Astrocyte of the spinal cord (primary cell): ENCODE measurements around the gene CD109.
"Not testable (repeated sequence)": the region's sequence is repeated elsewhere in the genome, so short reads cannot be mapped to it uniquely, and the experiment has no call there.

ENCODE experiments used
- DNase-seq: peaks from one replicate; pipeline ENCODE4 v3.0.0; 2011; ENCODE audit warnings: low read depth, low spot score
- H3K4me3 ChIP-seq: 2 replicates; pipeline ENCODE4 v1.5.1; 2011; ENCODE audit warnings: low read depth, mild to moderate bottlenecking, low read length, moderate library complexity
- CTCF ChIP-seq: IDR thresholded peaks from 2 replicates; pipeline ENCODE4 v1.5.1; 2012; ENCODE audit warnings: low read depth, mild to moderate bottlenecking, low read length, inconsistent platforms
- in situ Hi-C: cut with HindIII; loops from 2 replicates; pipeline ENCODE4 v1.10.0; 2017; ENCODE audit warnings: low sequenced_read_pairs

The CD109 gene

DNA sequence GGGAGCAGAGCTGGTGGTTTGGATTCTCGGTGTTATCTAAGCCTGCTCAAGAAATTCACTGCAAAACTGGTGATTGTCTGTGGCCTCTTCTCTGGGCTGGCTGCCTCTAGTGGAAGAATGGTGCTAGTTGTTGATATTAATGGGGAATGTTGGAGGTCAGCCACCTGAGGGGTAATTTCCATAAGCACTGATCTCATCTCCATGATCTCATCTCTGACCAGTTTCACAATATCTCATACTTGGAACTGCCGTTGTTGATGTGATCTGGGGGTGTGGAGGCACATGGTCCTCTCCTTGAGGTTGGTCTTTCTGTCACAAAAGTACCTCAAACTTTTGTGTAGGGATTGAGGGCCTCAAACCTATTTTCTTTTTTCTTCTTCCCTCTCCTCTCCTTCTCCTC, 102.6 kb downstream of the CD109 start:
- peak; percentile 92 for DNase-seq
- in situ Hi-C loops = no loop called here
- peak; percentile 51 for TF ChIP-seq CTCF
- no peak overlapping the region for H3K4me3 ChIP-seq

GRCh38 chr6:73800997-73801396, 105.0 kb downstream of the CD109 start:
- no peak for DNase-seq
- in situ Hi-C loops = no loop called here
- TF ChIP-seq CTCF = no peak
- H3K4me3 ChIP-seq = no peak overlapping the region

DNA sequence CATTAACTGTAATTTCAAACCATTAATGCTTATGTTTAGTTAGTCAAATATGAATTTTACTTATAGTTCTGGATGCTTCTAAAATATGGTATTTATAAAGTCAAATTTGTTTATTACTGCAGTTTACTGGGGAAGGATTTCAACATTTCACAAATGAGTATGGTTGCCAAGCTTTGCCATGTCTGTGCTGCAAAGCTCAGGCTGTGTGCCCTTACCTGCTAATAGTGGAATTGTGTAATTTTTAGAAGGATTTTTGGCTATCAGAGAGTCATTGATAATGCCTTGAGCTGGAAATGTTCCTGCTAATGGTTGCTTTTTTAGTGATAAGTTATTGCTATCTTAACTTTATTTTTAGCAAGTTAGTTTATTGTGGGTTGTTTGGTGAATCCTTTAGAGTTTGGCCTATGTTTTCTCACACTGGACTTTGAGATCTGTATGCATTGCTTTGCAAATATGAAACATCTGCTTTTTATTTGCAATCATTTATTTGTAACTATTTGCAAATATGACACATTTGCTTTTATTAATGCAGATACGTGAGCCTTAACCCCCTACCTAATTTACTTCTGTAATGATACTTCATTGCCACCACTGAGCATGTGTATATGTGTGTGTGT, 105.8 kb downstream of the CD109 start:
- no peak for TF ChIP-seq CTCF
- no peak overlapping the region for H3K4me3 ChIP-seq
- in situ Hi-C loops = no loop called here
- DNase-seq = no peak

GRCh38 chr6:73802366-73802765, 106.4 kb downstream of the CD109 start:
- no peak for DNase-seq
- TF ChIP-seq CTCF = no peak
- H3K4me3 ChIP-seq = no peak overlapping the region
- in situ Hi-C loops = no loop called here

- H3K4me3 ChIP-seq = no peak overlapping the region
- DNase-seq = peak; percentile 85
- TF ChIP-seq CTCF = peak; percentile 62
- in situ Hi-C loops = no loop called here
Measured at GRCh38 chr6:73803562-73804241, 107.7 kb downstream of the CD109 start.

DNA sequence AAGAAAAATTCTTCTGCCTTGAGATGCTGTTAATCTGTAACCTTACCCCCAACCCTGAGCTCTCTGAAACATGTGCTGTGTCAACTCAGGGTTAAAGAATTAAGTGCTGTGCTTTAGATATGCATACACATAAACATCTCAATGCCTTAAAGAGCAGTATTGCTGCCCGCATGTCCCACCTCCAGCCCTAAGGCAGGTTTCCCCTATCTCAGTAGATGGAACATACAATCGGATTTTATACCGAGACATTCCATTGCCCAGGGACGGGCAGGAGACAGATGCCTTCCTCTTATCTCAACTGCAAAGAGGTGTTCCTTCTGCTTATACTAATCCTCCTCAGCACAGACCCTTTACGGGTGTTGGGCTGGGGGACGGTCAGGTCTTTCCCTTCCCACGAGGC, 109.2 kb downstream of the CD109 start:
- H3K4me3 ChIP-seq, DNase-seq, in situ Hi-C loops: not testable (repeated sequence)

DNA sequence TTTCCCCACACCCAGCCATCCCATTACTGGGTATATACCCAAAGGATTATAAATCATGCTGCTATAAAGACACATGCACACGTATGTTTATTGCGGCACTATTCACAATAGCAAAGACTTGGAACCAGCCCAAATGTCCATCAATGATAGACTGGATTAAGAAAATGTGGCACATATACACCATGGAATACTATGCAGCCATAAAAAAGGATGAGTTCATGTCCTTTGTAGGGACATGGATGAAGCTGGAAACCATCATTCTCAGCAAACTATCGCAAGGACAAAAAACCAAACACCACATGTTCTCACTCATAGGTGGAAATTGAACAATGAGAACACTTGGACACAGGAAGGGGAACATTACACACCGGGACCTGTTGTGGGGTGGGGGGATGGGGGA, 110.0 kb downstream of the CD109 start:
- in situ Hi-C loops, DNase-seq, H3K4me3 ChIP-seq: not testable (repeated sequence)
